Measurements from ENCODE around the gene PDE6G. TPM values are rescaled to one million over a fixed set of nuclear protein-coding genes. Genes with fewer than 3 reads are reported as not detected.

PDE6G gene
- total and polyA plus RNA-seq, 9 donors = 0.22 to 1.3 (median 0.39) TPM; not detected in 6

DNA sequence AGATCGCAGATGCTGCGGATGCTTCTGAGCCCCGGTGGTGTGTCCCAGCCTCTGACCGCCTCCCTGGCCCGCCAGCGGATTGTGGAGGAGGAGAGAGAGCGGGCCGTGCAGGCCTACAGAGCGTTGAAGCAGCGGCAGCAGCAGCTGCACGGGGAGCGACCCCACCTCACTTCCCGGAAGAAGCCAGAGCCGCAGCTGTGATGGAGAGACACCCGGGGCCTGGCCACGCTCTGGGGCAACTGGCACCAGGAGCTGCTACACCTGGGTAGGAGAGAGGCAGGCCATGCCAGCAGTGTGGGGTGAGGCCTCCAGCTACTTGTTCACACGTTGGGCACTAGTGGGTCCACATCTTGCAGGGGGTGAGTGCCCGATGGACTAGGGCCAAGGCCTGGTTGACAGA, 16.2 kb upstream of the PDE6G start:
- Histone ChIP-seq H3K9me3 (no peaks in the 10 kb centered on the region), H3K4me3 (no peak overlapping the region), H3K4me1 (ENCODE audit: insufficient read depth) (peaks cover 2% of the 10 kb centered on the region), H3K27me3 (no peaks in the 10 kb centered on the region), H3K36me3 (no peaks in the 10 kb centered on the region), H3K27ac (no peak overlapping the region)
- TF ChIP-seq, protein P1, sequence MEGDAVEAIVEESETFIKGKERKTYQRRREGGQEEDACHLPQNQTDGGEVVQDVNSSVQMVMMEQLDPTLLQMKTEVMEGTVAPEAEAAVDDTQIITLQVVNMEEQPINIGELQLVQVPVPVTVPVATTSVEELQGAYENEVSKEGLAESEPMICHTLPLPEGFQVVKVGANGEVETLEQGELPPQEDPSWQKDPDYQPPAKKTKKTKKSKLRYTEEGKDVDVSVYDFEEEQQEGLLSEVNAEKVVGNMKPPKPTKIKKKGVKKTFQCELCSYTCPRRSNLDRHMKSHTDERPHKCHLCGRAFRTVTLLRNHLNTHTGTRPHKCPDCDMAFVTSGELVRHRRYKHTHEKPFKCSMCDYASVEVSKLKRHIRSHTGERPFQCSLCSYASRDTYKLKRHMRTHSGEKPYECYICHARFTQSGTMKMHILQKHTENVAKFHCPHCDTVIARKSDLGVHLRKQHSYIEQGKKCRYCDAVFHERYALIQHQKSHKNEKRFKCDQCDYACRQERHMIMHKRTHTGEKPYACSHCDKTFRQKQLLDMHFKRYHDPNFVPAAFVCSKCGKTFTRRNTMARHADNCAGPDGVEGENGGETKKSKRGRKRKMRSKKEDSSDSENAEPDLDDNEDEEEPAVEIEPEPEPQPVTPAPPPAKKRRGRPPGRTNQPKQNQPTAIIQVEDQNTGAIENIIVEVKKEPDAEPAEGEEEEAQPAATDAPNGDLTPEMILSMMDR (IDR thresholded peaks at IDR 0.05) = no peak
- no peak for TF ChIP-seq EP300 (IDR thresholded peaks at IDR 0.05)
- no peak for TF ChIP-seq POLR2A (IDR thresholded peaks at IDR 0.05)
- WGBS, 3 donors = 60 to 86% (median 68%) methylated on average over 9 to 18 of the region's 18 CpGs
- intact Hi-C loops (cut with DNase I) = no loop called here
- DNase-seq = no peak

DNA sequence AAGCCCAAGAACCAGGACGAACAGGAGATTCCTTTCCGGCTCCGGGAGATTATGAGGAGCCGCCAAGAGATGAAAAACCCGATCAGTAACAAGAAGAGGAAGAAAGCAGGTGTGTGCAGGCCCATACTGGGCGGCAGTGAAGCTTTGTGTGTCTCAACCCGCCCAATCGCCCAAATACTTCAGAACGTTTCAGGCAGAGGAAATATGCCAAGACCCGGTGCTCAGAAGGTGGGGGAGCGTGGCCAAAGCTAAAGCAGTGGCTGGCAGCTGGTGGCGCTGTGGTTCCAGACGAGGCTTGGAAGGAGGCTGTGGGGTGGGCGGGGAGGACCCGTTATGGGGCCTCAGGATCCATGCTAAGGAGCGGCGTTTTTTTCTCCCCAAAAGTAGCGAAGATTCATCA, 11.4 kb upstream of the PDE6G start:
- TF ChIP-seq POLR2A (IDR thresholded peaks at IDR 0.05) = no peak
- no peak for TF ChIP-seq EP300 (IDR thresholded peaks at IDR 0.05)
- TF ChIP-seq, protein P1 (IDR thresholded peaks at IDR 0.05) = no peak
- Histone ChIP-seq H3K9me3 (no peaks in the 10 kb centered on the region), H3K36me3 (no peaks in the 10 kb centered on the region), H3K27ac (no peak overlapping the region), H3K4me1 (ENCODE audit: insufficient read depth) (peaks cover 12% of the 10 kb centered on the region), H3K27me3 (no peaks in the 10 kb centered on the region), H3K4me3 (no peak overlapping the region)
- WGBS, 3 donors = 79 to 80% (median 80%) methylated on average over 18 of the region's 18 CpGs
- DNase-seq = no peak
- intact Hi-C loops (cut with DNase I) = no loop called here

DNA sequence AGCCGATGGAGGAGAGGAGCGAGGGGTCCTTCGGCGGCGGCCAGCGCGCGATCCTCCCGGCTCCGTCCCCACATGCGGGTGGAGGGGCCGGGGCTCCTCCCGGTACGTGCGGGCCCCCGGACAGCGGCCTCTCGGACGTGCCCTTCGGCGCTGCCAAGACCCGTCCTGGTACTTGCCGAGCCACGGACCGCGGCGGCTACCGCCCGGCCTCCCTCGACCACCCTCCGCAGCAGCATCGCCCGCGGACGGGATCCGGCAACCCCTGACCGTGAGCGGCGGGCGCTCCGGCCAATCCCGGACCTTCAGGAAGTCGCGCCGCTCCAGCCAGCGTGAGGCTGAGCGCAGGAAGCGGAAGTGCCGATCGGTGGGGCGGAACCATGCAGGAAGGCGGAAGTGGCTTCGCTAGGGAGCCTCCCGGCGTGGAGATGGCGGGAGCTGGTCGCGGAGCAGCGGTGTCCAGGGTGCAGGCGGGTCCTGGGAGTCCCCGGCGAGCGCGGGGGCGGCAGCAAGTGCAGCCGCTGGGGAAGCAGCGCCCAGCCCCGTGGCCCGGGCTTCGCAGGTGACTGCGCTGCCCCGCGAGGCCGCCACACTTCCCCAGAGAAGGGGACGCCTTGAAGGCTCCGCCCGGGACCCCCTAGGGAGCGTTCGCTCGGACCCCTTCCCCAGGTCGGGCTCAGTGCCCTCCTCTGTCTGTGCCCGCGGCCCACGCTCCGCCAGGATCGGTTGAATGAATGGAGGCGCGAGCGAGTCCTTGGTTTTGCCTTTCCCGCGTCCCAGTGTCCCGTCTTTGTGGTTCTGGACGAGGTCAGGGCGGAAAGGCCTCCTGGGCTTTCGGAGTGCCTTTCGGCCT, 10.2 kb upstream of the PDE6G start, which contains the start of the genes CCDC137 and OXLD1:
Gene CCDC137 (plus strand): TSS at position 396 of the 850 bp plus-strand sequence. CDS start 30 bp downstream, at position 426.
Gene OXLD1 (minus strand): TSS at position 264 of the 850 bp plus-strand sequence. CDS start 28 bp downstream, at position 236.
- peaks cover 12% of the 10 kb centered on the region for H3K4me1 ChIP-seq (ENCODE audit: insufficient read depth)

DNA sequence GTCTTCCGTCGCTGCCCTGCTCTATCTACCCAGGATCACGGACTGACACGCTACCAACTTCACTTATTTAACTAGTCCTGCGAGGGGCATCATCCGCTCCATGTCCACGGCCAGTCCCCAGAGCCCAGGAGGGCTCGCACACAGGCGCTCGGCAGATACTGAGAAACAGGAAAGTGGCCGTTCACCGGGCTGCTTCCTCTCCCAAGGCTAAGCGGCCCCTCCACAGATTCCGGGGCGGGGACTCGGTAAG, 9.7 kb upstream of the PDE6G start:
- 0 to 1% (median 0%) methylated on average over 14 to 16 of the region's 16 CpGs for WGBS, 3 donors
- H3K36me3 ChIP-seq = no peaks in the 10 kb centered on the region
- TF ChIP-seq, protein P1 (IDR thresholded peaks at IDR 0.05) = no peak
- TF ChIP-seq EP300 (IDR thresholded peaks at IDR 0.05) (no peak), POLR2A (IDR thresholded peaks at IDR 0.05) (no peak)
- H3K27me3 ChIP-seq = no peaks in the 10 kb centered on the region
- H3K9me3 ChIP-seq = no peaks in the 10 kb centered on the region
- DNase-seq = no peak
- peaks cover 12% of the 10 kb centered on the region for H3K4me1 ChIP-seq (ENCODE audit: insufficient read depth)
- H3K27ac ChIP-seq = peak overlapping the region; percentile 32 to 78
- peak overlapping the region; percentile 55 for H3K4me3 ChIP-seq
- intact Hi-C loops (cut with DNase I) = no loop called here

More for the DNA sequence above, 10.2 kb upstream of the PDE6G start, which contains the start of the genes CCDC137 and OXLD1:
- intact Hi-C loops (cut with DNase I) = no loop called here
- H3K27me3 ChIP-seq = no peaks in the 10 kb centered on the region
- DNase-seq = peak; percentile 95 to 98 (median 96)
- no peaks in the 10 kb centered on the region for H3K36me3 ChIP-seq
- no peaks in the 10 kb centered on the region for H3K9me3 ChIP-seq
- no peak for TF ChIP-seq EP300 (IDR thresholded peaks at IDR 0.05)
- peak; percentile 69 for TF ChIP-seq POLR2A (IDR thresholded peaks at IDR 0.05)
- TF ChIP-seq, protein P1 (IDR thresholded peaks at IDR 0.05) = no peak
- peak within 1 kb of the TSS; percentile 32 to 78 for H3K27ac ChIP-seq
- H3K4me3 ChIP-seq = peak within 1 kb of the TSS; percentile 55
- 0% methylated on average over 27 to 96 of the region's 96 CpGs for WGBS, 3 donors
